Embryonic facial prominence (tissue), 1 donor: ENCODE measurements around the gene PCED1B.
"Not testable (repeated sequence)": the region's sequence is repeated elsewhere in the genome, so short reads cannot be mapped to it uniquely, and the experiment has no call there.

Source experiments
- DNase-seq: peaks from one replicate; pipeline ENCODE4 v3.0.0-alpha.2; 2016; ENCODE audit errors: extremely low spot score

PCED1B gene

GRCh38 chr12:47206450-47207339, 127.3 kb downstream of the PCED1B start:
- DNase-seq = no peak

- no peak for DNase-seq
These were observed 127.9 kb downstream of the PCED1B start for GRCh38 chr12:47207340-47207717.

DNA sequence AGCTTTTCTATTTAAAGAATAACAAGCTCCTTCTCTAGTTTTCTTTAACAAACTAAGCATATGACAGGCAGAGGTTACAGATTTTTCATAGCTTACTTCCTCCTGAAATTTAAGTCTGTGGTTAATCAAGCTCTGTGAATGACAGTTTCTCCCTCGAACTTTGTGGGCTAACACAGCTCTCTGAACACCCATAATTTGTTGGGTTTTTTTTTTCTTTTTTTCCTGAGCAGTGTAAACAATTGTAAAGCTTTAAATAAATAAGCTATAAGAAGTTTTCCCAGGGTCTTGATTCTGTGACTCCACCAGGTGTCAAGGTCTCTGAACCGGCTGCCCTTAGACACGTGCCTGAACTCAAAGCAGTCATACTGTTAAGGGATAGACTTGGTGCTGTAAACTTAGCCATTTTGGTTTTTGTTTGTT, 128.4 kb downstream of the PCED1B start:
- DNase-seq = no peak

GRCh38 chr12:47209014-47209413, 129.6 kb downstream of the PCED1B start:
- no peak for DNase-seq

DNA sequence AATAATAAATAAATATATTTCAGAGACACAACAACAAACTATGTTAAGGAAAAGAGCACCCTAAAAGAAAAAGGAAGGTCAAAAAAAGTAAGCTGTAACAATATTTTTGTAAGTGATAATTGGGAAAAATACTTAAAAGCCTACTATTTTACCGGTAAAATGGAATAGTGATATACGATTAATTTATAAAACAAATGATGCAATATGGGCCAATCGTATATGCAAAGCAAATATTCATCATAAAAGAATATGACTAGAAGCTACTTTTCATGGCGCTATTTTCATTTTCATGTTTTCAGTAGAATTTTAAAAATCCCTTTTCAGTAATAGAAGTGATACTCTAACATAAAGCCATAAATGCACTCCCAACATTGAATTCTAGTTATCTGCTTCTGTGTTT, 131.4 kb downstream of the PCED1B start:
- DNase-seq = no peak

DNA sequence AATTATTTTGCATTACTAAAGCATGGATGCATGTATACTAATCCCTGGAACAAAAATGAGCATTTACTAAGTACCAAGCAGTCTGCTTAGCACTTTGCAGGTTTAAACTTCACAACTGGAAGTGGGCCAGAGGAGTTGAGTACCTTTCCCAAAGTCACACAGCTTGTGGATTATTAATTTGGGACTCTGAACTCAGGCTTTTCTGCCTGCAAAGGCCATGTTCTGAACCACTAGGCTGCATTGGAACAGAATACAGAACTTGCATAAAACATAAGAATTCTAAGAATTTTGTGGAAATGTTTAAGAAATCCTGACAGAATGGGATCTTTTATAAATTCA, 133.2 kb downstream of the PCED1B start:
- no peak for DNase-seq

DNA sequence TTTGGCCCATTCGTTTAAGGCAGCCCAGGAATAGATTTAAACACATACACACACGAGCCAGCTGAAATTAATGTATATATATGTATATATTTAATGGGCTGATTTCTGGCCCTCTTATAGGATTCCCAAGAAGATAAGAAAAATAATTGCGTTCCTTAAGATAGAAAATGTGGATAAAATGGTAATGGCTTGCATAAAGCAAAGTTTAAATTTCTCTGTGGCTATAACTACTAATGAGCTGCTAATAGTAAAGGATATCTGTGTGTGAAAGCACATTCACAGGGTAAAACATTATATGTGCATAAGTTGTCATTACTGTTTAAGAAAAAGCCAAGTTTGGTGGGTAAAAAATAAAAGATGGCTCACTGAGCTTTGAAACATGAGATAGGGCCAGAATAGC, 134.0 kb downstream of the PCED1B start:
- DNase-seq = no peak

GRCh38 chr12:47214001-47214619, 134.7 kb downstream of the PCED1B start:
- no peak for DNase-seq

- DNase-seq = no peak
These were observed 135.3 kb downstream of the PCED1B start for GRCh38 chr12:47214771-47215170.

DNA sequence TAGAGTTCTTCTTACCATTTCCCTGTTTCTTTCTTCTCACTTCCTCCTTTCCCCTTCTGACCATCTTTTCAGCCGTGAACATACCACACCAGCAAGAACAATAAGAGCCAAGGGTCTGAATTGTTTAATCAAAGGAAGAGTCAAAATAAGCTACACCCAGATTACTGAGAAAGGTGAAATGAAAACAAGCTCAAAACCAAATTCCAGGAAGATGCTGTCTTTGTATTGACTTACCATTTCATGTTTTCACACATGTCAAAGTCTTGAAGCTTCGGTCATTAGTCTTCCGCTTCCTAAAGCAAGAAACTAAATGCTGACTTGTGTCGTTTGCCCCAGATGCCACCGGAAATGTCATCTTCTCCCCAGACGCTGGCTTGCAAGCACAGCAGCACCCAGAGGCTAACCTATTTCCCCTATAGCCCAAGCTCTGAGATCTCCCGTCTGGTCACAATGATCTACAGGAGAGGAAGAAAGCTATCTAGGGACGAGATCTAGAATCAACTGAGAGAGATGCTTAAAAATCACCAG, 136.8 kb downstream of the PCED1B start:
- DNase-seq = no peak

DNA sequence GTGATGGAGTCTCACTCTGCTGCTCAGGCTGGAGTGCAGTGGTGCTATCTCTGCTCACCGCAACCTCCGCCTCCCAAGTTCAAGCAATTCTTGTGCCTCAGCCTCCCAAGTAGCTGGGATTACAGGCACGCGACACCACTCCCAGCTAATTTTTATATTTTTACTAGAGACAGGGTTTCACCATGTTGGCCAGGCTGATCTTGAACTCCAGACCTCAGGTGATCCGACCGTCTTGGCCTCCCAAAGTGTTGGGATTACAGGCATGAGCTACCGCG, 138.1 kb downstream of the PCED1B start:
- not testable (repeated sequence) for DNase-seq

DNA sequence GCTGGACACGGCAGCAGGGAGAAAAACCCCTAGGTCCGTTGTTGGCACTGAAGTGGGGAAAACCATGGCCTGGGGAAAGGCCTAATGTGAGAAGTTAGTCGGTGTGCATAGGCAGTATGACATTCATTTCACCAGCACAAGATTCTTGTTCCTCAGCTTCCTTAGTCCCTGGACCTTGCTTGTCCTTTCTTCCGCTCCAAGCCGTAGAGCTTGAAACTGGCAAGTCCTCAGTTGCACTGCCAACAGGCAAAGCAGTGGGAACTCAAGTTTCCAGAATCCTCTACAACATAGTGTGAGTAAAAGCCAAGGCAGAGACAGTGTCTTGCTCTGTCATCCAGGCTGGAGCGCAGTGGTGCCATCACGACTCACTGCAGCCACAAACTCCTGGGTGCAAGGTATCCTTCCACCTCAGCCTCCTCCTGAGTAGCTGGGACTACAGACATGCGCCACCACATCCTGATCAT, 138.8 kb downstream of the PCED1B start:
- DNase-seq = no peak

- DNase-seq = no peak
These were observed 139.8 kb downstream of the PCED1B start for GRCh38 chr12:47219243-47219642.

DNA sequence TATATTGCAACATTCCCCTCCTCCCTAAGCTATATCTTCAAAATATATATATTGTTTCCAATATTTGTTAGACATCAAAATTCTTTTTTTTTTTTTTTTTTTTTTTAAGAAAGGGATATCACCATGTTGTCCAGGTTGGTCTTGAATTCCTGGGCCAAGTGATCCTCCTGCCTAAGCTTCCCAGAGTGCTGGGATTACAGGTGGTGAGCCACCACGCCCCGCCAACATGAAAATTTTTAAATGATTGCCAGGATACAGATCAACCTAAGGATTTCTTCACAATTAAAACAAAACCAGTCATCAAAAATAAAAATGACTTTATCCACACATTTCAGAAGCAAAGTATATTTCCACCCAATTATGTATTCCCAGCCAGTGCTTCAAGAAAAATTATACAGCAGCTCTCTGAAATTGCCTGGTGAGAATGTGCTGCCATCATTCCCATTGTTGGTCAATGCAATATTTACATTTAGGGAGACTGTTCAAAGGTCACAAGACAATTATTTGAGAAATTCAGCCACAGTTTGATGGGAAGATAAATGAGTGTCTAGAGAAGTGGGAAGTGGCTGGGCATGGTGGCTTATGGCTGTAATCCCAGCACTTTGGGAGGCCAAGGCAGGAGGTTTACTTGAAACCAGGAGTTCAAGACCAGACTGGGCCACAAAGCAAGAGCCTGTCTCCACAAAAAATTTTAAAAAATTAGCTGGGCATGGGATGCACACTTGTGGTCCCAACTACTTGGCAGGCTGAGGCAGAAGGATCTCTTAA, 142.0 kb downstream of the PCED1B start:
- no peak for DNase-seq

DNA sequence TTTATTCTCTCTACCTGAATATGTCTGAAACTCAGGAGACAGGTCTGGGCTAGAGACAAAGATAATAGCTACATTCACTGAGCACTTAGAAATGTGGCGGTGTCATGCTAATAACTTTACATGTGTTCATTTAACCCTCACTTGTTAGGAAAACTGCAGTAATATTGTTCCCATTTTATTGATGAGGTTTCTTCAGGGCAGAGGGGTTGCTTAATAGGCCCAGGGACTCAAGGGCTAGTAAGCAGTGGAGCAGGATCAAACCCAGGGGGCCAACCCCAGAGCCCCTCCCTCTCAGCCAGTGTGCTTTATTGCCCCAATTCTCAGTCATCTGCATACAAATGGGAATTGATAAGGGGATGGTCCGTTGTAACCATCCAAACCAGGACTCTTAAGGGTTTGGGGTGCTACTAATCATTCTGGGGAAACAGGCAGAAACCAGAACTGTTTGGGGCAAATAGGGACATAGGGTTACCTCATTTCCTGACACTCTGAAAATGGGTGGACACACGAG, 143.2 kb downstream of the PCED1B start:
- DNase-seq = no peak

DNA sequence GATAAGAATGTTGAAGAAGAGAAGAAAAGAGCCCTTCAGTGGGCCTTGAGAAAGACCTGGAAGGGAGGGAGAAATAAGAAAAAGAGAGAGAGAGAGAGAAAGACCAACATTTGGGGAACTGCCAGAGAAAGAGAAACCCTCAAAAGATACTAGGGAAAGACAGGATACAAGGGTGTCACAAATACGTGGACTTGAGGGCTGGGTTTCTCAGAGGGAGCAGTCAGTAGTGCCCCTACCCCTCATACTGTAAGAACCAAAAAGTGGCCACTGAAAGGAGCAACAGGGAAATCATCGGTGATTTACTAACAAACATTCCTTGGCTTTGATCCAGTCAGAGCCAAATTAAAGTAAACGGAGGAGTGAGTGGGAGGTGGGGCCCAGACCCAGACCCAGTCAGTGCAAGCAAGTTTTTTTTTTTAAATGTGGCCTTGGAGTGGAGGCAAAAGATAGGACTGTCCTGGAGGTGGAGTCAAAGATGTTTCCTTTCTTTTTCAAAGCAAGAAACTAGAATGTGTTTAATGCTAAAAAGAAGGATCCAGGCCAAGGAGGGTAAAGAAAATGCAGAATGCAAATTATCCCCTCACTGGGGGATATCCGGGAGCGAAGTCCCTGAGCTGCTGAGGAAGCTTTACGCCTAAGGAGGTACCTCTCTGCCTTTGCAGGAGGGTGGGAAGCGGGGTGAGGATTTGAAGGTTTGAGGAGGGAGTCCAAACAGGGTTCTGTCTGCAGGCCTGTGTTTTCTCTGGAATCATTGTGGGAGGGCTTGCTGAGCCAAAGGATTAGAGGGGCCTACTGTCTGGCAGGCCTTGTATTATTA, 143.8 kb downstream of the PCED1B start:
- DNase-seq = no peak

- no peak for DNase-seq
These were observed 144.4 kb downstream of the PCED1B start for GRCh38 chr12:47223848-47224213.

DNA sequence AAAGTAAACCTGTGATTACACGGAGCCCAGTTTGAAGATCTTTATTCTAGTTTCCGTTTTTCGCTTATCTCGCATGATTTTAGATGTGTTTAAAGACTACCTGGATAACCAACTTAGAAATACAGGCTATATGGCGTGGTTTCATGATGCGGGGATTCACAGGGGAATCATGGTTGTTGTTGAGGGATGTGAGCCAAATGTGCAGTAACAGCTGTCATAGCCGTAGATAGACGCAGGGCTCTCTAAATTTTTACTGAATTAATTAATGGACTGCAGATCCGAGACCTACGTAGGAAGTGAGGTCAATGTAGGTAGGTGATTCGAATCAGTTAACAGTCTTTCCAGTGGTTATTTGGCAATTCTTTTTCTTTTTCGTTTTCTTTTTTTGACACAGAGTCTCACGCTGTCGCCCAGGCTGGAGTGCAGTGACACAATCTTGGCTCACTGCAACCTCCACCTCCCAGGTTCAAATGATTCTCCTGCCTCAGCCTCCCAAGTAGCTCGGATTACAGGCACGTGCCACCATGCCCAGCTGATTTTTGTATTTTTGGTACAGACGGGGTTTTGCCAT, 145.2 kb downstream of the PCED1B start:
- no peak for DNase-seq

DNA sequence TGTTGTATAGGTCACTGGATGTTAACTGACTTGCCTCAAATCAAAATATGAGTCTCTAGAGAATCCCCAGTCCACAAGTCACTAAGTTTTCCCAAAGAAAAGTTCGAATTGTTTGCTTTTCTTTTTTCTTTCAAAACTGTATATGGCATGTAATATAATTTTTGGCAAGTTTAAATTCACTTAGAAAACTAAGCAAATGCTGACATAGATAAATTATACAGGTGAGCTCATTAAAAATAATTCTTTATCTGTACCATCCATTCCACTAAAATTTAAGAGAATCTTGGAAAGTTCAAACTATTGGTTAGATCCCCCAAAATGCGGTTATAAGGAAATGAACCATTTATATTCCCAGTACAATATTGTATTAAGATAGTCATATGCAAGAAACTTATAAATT, 145.9 kb downstream of the PCED1B start:
- no peak for DNase-seq

GRCh38 chr12:47226199-47226598, 146.8 kb downstream of the PCED1B start:
- no peak for DNase-seq

DNA sequence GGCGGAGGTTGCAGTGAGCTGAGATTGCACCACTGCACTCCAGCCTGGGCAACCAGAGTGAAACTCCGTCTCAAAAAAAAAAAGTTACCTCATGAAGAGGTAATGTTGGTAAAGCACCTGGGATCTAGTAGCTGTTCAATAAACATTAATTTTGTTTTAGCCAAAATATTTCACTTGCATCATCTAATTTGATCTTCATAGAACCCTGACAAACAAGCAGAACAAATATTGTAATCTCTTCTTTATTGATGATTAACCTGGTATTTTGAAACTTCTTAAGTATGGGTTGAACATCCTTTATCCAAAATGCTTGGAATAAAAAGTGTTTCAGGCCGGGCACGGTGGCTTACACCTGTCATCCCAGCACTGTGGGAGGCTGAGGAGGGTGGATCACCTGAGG, 149.4 kb downstream of the PCED1B start:
- no peak for DNase-seq
